AML-193 (cell line): Measurements from ENCODE around the gene NELL2.

Experiments
- DNase-seq, 2 experiments: peaks; one replicate each; lab custom pipeline; 2025; lab: John Stamatoyannopoulos, UW

NELL2 gene

DNA sequence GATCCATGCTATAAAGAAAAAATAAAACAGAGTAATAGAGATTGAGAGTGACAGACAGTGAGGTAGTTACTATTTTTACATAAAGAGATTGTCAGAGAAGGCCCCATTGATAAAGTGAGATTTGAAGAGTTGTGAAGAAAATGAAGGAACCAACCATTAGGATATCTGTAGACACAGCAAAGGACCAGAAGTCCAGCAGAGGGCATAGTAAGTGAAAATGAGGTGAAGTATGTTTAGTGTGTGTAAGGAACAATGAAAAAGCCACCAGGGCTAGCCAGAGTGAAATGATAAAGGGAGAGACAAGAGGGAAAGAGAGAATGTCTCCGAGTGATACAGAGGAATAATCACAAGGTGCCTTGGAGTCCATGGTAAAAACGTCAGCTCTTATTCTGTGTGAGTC, 411.0 kb downstream of the NELL2 start:
- DNase-seq: no peak

DNA sequence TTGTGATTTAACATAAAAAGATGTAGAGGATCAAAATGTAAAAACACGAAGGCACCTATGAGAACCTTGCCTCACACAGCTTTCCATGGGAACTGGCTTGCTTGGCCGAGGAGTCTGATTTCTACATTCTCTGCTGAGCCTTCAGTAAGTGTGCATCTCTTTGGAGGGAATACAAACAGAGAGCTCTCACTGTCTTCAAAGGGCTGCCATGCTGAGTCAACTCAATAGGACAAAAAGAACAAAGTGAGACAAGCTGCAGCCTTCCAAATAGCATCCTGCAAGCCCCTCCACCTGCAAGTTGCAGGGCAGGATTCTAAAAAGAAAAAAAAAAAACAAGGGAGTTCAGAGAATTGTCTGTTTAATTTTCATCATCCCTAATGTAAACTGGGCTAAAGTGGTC, 411.9 kb downstream of the NELL2 start:
- no peak for DNase-seq

DNA sequence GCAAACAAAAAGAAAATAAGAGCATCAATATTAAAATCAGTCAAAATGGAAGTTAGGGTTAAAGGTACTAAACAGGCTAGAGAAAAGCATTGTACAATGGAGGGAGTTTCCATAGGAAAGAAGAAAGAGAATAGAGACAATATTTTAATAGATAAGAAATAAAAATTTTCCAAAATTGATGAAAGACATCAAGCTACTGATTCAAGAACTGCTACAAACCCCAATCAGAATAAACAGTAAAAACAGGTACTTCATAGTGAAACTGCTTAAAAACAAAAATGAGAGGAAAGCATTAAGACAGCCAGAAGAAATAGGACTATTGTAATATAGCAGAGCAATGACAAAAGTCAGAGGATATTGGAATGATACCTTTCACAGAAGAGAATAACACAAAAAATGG, 413.4 kb downstream of the NELL2 start:
- DNase-seq: no peak

DNA sequence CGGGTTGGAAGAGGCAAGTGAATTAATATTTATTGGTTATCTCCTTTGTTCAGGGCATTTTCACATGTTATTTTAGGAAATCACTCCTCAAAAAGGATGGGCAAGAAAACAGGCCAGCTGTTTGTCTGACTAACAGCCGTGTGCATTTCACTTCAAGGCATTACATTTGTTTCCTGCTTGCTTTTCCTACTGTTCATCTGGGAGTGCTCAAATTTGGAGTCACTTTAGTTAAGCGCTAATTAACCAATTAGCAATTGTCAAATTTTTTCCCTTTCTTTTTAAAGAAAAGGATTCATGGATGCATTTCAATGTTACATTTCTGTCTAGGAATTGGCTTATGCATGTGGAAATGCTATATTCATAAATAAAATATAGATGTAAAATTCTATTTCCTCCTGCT, 415.9 kb downstream of the NELL2 start:
- DNase-seq: no peak

DNA sequence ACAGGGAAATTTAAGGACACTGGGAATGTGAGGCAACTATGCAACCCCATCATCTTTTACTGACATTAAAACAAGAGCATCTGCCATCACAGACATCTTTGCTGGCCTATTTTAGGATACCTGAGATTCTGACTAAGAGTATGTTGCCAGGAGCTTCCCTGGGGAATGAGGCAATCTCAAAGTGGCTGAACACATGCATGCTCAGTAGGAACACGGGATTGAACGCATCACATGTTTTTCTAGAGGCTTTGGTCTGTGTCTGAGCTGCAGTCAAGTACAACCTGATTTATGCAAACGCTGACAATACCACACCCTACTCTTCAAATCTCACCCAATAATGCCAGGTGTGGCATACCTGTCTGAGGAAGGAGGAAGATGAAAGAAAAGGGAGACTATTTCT, 416.5 kb downstream of the NELL2 start:
- no peak for DNase-seq
